Brain microvascular endothelial cell (primary cell): Measurements from ENCODE around the gene LUZP2.

Source experiments
- DNase-seq: peaks from one replicate; pipeline ENCODE4 v3.0.0-alpha.2; 2020
- H3K27ac ChIP-seq: fragments of 250-450 bp; sonication (Bioruptor Pico); 2 replicates; pipeline ENCODE4 v1.5.1; 2020; ENCODE audit warnings: mild to moderate bottlenecking, moderate library complexity
- H3K27me3 ChIP-seq: fragments of 250-450 bp; sonication (Bioruptor Pico); replicated peaks from 2 replicates; pipeline ENCODE4 v1.5.1; 2020; ENCODE audit warnings: mild to moderate bottlenecking
- H3K36me3 ChIP-seq: fragments of 250-450 bp; sonication (Bioruptor Pico); replicated peaks from 2 replicates; pipeline ENCODE4 v1.5.1; 2020; ENCODE audit warnings: mild to moderate bottlenecking
- H3K4me3 ChIP-seq: 2 replicates; pipeline ENCODE4 v1.5.1; 2011; ENCODE audit warnings: low read depth, mild to moderate bottlenecking, control low read depth, low read length, moderate library complexity
- CTCF ChIP-seq: IDR thresholded peaks from 2 replicates; pipeline ENCODE4 v1.5.1; 2011; ENCODE audit warnings: low read depth, mild to moderate bottlenecking, moderate library complexity, low read length, control low read depth, inconsistent platforms; ENCODE audit errors: missing control alignments
- in situ Hi-C: cut with HindIII; loops from 2 replicates; pipeline ENCODE4 v1.10.0; 2017; ENCODE audit warnings: low sequenced_read_pairs, low pct_ligation_motif_present

The LUZP2 gene

GRCh38 chr11:24634606-24635160 is 137.8 kb downstream of the LUZP2 start:
- Histone ChIP-seq H3K27ac (no peak overlapping the region), H3K27me3 (no peaks in the 10 kb centered on the region), H3K36me3 (no peaks in the 10 kb centered on the region), H3K4me3 (no peak overlapping the region)
- in situ Hi-C loops, result no loop called here
- DNase-seq, result no peak
- no peak for TF ChIP-seq CTCF

- DNase-seq, result no peak
Observed at GRCh38 chr11:24635588-24636290, 138.9 kb downstream of the LUZP2 start.

GRCh38 chr11:24636291-24636629 is 139.4 kb downstream of the LUZP2 start:
- no peaks in the 10 kb centered on the region for H3K27me3 ChIP-seq
- H3K4me3 ChIP-seq, result no peak overlapping the region
- in situ Hi-C loops, result no loop called here
- H3K27ac ChIP-seq, result no peak overlapping the region
- TF ChIP-seq CTCF, result no peak
- no peak for DNase-seq
- no peaks in the 10 kb centered on the region for H3K36me3 ChIP-seq

More at GRCh38 chr11:24635588-24636290, 138.9 kb downstream of the LUZP2 start:
- H3K27ac ChIP-seq, result no peak overlapping the region
- H3K36me3 ChIP-seq, result no peaks in the 10 kb centered on the region
- no peaks in the 10 kb centered on the region for H3K27me3 ChIP-seq
- in situ Hi-C loops, result no loop called here
- H3K4me3 ChIP-seq, result no peak overlapping the region
- TF ChIP-seq CTCF, result no peak

GRCh38 chr11:24637520-24637919 is 140.7 kb downstream of the LUZP2 start:
- Histone ChIP-seq H3K27ac (no peak overlapping the region), H3K27me3 (no peaks in the 10 kb centered on the region), H3K4me3 (no peak overlapping the region), H3K36me3 (no peaks in the 10 kb centered on the region)
- in situ Hi-C loops, result no loop called here
- TF ChIP-seq CTCF, result no peak
- no peak for DNase-seq

- TF ChIP-seq CTCF, result no peak
- H3K27ac ChIP-seq, result no peak overlapping the region
- no peak for DNase-seq
- H3K4me3 ChIP-seq, result no peak overlapping the region
- in situ Hi-C loops, result no loop called here
- no peaks in the 10 kb centered on the region for H3K27me3 ChIP-seq
- H3K36me3 ChIP-seq, result no peaks in the 10 kb centered on the region
Observed at GRCh38 chr11:24642648-24643047, 145.8 kb downstream of the LUZP2 start.

GRCh38 chr11:24645563-24645962 is 148.7 kb downstream of the LUZP2 start:
- no peak for DNase-seq
- Histone ChIP-seq H3K4me3 (no peak overlapping the region), H3K27me3 (no peaks in the 10 kb centered on the region), H3K36me3 (no peaks in the 10 kb centered on the region), H3K27ac (no peak overlapping the region)
- in situ Hi-C loops, result no loop called here
- no peak for TF ChIP-seq CTCF
